ENCODE results near the gene ZNF346. TPM values are rescaled to one million over a fixed set of nuclear protein-coding genes. Genes with fewer than 3 reads are reported as not detected.
A peak's percentile ranks its signal among the peaks of the same experiment; 100 is the strongest.

Gene ZNF346
- total and polyA plus RNA-seq, 10 of the 15 experiments (the other 5 are each of a cell fraction or from before 2014, with no cell fraction given): 6.5 to 30.2 (median 24.0) TPM

GRCh38 chr5:176985516-176985915 lies 37.0 kb upstream of the ZNF346 start:
- H3K4me3 ChIP-seq: no peak overlapping the region
- peaks cover 6 to 15% of the 10 kb centered on the region in 2 experiments for H3K36me3 ChIP-seq (ENCODE audit: control insufficient read depth in 2 of 2, insufficient read depth in 2 of 2, low read length in 1 of 2)
- ChIA-PET CTCF (interaction anchor here (0.6 to 1.2 kb wide), 8 partner anchors 12 to 621 kb away, joined by 3 to 5 read pairs (median 4); partner anchors contain the start of gene ZNF346), POLR2A (interaction anchor here (0.9 kb wide), 1 partner anchor 16 kb away, joined by 3 read pairs; no protein-coding TSS in a partner anchor), RAD21 (ENCODE audit: unreplicated experiment) (no interaction called here), SMC1A (ENCODE audit: uncharacterized antibody, unreplicated experiment) (interaction anchor here (1.0 to 1.8 kb wide), 5 partner anchors 9 to 42 kb away, joined by 3 to 14 read pairs (median 6); partner anchors contain the start of gene ZNF346)
- H3K4me1 ChIP-seq (ENCODE audit: control insufficient read depth, insufficient read depth, low read length): no peaks in the 10 kb centered on the region
- H3K27me3 ChIP-seq (replicated peaks in 1 of 2; ENCODE audit: control insufficient read depth in 2 of 2, insufficient read depth in 2 of 2, low read length in 1 of 2): no peaks in the 10 kb centered on the region
- BruUV-seq (replicated peaks): no TSS peak
- FAIRE-seq (peak; percentile 68), DNase-seq (ENCODE audit: low read depth, low spot score) (no peak), ATAC-seq (peak; percentile 92)
- intact Hi-C loops (cut with micrococcal nuclease; ENCODE audit: unreplicated experiment) (no loop called here), in situ Hi-C loops (cut with MboI) (no loop called here)
- H3K9ac ChIP-seq (ENCODE audit: control insufficient read depth, insufficient read depth, low read length): no peak overlapping the region
- no peak overlapping the region for H3K4me2 ChIP-seq (ENCODE audit: control insufficient read depth, insufficient read depth)
- H4K20me1 ChIP-seq (ENCODE audit: control insufficient read depth, insufficient read depth): no peaks in the 10 kb centered on the region; the same call in 1 of the 2 replicates
- no peak overlapping the region for H2AFZ ChIP-seq (ENCODE audit: control insufficient read depth, low read depth, low read length)
- H3K27ac ChIP-seq (ENCODE audit: control insufficient read depth, insufficient read depth): no peak overlapping the region
- H3K79me2 ChIP-seq (ENCODE audit: control insufficient read depth, insufficient read depth, low read length): peaks cover 51% of the 10 kb centered on the region
- H3K9me3 ChIP-seq (replicated peaks; ENCODE audit: control insufficient read depth, insufficient read depth, low read length): no peaks in the 10 kb centered on the region
- WGBS (ENCODE audit: insufficient coverage, insufficient replicate concordance, low lambda C conversion rate, missing lambda C conversion rate): 0% methylated on average over 2 of the region's 2 CpGs
- no peak for TF ChIP-seq POLR2AphosphoS5 (IDR thresholded peaks at IDR 0.05; ENCODE audit: low read length)
- TF ChIP-seq TCF3 (IDR thresholded peaks at IDR 0.05; ENCODE audit: borderline replicate concordance, insufficient read depth, low read depth, low read length): peak; percentile 33; the same call in 1 of the 2 replicates
- 0 out of 2 replicates have a peak, but pooled peaks have one; percentile 41 for TF ChIP-seq RUNX3 (IDR thresholded peaks at IDR 0.05; ENCODE audit: low read length)
- TF ChIP-seq TCF12 (IDR thresholded peaks at IDR 0.05; ENCODE audit: low read depth, low read length): 0 out of 2 replicates have a peak, but pooled peaks have one; percentile 24
- no peak for TF ChIP-seq ZNF384 (IDR thresholded peaks at IDR 0.05; ENCODE audit: borderline replicate concordance, low read depth, low read length)
- TF ChIP-seq, protein P1, sequence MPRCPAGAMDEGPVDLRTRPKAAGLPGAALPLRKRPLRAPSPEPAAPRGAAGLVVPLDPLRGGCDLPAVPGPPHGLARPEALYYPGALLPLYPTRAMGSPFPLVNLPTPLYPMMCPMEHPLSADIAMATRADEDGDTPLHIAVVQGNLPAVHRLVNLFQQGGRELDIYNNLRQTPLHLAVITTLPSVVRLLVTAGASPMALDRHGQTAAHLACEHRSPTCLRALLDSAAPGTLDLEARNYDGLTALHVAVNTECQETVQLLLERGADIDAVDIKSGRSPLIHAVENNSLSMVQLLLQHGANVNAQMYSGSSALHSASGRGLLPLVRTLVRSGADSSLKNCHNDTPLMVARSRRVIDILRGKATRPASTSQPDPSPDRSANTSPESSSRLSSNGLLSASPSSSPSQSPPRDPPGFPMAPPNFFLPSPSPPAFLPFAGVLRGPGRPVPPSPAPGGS (IDR thresholded peaks at IDR 0.05; ENCODE audit: borderline replicate concordance, insufficient read depth, low read depth, low read length, poor library complexity, severe bottlenecking): no peak
